Neuronal stem cell (in vitro differentiated cells): ENCODE measurements around the gene GNB4.

Experiments used
- DNase-seq: peaks from one replicate; pipeline ENCODE4 v3.0.0-alpha.2; 2013; ENCODE audit warnings: low spot score
- H2AFZ ChIP-seq: one replicate; pipeline ENCODE4 v1.6.1; 2013; ENCODE audit warnings: mild to moderate bottlenecking, low read length, inconsistent platforms
- H2AK5ac ChIP-seq: 2 replicates; pipeline ENCODE4 v1.6.1; 2013; ENCODE audit warnings: low read depth, mild to moderate bottlenecking, inconsistent platforms, low read length, moderate library complexity, mixed read lengths
- H2BK120ac ChIP-seq: 2 replicates; pipeline ENCODE4 v1.6.1; 2013; ENCODE audit warnings: low read depth, mild to moderate bottlenecking, inconsistent platforms, low read length, moderate library complexity, mixed read lengths
- H2BK12ac ChIP-seq: one replicate; pipeline ENCODE4 v1.6.1; 2013; ENCODE audit warnings: low read length, inconsistent platforms
- H2BK15ac ChIP-seq: 2 replicates; pipeline ENCODE4 v1.6.1; 2013; ENCODE audit warnings: mild to moderate bottlenecking, low read length, inconsistent platforms, mixed read lengths
- H2BK5ac ChIP-seq: one replicate; pipeline ENCODE4 v1.6.1; 2013; ENCODE audit warnings: inconsistent platforms, mild to moderate bottlenecking, low read length, moderate library complexity
- H3K14ac ChIP-seq: one replicate; pipeline ENCODE4 v1.6.1; 2013; ENCODE audit warnings: low read length, inconsistent platforms
- H3K18ac ChIP-seq: 2 replicates; pipeline ENCODE4 v1.6.1; 2013; ENCODE audit warnings: low read length, inconsistent platforms
- H3K23ac ChIP-seq: 2 replicates; pipeline ENCODE4 v1.6.1; 2013; ENCODE audit warnings: low read depth, mild to moderate bottlenecking, mixed read lengths, low read length, inconsistent platforms; ENCODE audit not compliant: poor library complexity
- H3K27ac ChIP-seq: replicated peaks from 3 replicates; pipeline ENCODE4 v1.5.1; 2013; ENCODE audit warnings: low read length, inconsistent platforms
- H3K27me3 ChIP-seq, 3 experiments: 2 replicates each; pipeline ENCODE4 v1.6.1; 2013; ENCODE audit warnings: low read length in 3 of 3, mild to moderate bottlenecking in 2 of 3, inconsistent platforms in 1 of 3, low read depth in 1 of 3, mixed read lengths in 1 of 3, moderate library complexity in 1 of 3; ENCODE audit not compliant: control insufficient read depth in 3 of 3, insufficient read depth in 3 of 3
- H3K36me3 ChIP-seq, 2 donors: replicated peaks in 1 of 2; 2 replicates each; pipeline ENCODE4 v1.6.1; 2013; ENCODE audit warnings: low read length in 2 of 2; ENCODE audit not compliant: control insufficient read depth in 2 of 2, insufficient read depth in 2 of 2
- H3K4ac ChIP-seq: 2 replicates; pipeline ENCODE4 v1.6.1; 2013; ENCODE audit warnings: inconsistent platforms, mild to moderate bottlenecking, low read length, moderate library complexity
- H3K4me1 ChIP-seq, 2 donors: 1 replicate in 1 of 2; 2 replicates in 1 of 2; pipeline ENCODE4 v1.6.1; 2013; ENCODE audit warnings: low read length in 2 of 2, low read depth in 1 of 2; ENCODE audit not compliant: control insufficient read depth in 2 of 2, insufficient read depth in 1 of 2
- H3K4me2 ChIP-seq: one replicate; pipeline ENCODE4 v1.6.1; 2013; ENCODE audit warnings: mild to moderate bottlenecking, low read length, inconsistent platforms; ENCODE audit not compliant: insufficient read depth, poor library complexity, severe bottlenecking
- H3K4me3 ChIP-seq, 2 donors: 2 replicates each; pipeline ENCODE4 v1.5.1; 2013; ENCODE audit warnings: low read length in 2 of 2, mild to moderate bottlenecking in 2 of 2, inconsistent platforms in 1 of 2, moderate library complexity in 1 of 2
- H3K79me1 ChIP-seq: one replicate; pipeline ENCODE4 v1.6.1; 2013; ENCODE audit warnings: low read depth, mild to moderate bottlenecking, inconsistent platforms, low read length, moderate library complexity
- H3K9ac ChIP-seq: one replicate; pipeline ENCODE4 v1.6.1; 2013; ENCODE audit warnings: mild to moderate bottlenecking, low read depth, low read length, inconsistent platforms; ENCODE audit not compliant: poor library complexity
- H3K9me3 ChIP-seq, 2 donors: replicated peaks in 1 of 2; 2 replicates each; pipeline versions ENCODE3 to v1.6.1; 2013; ENCODE audit warnings: low read length in 2 of 2, mild to moderate bottlenecking in 2 of 2, inconsistent platforms in 1 of 2, low read depth in 1 of 2, mixed read lengths in 1 of 2, moderate library complexity in 1 of 2; ENCODE audit not compliant: control insufficient read depth in 2 of 2, insufficient read depth in 1 of 2
- H4K8ac ChIP-seq: one replicate; pipeline ENCODE4 v1.6.1; 2013; ENCODE audit warnings: low read depth, mild to moderate bottlenecking, inconsistent platforms, low read length, moderate library complexity
- H4K91ac ChIP-seq: one replicate; pipeline ENCODE4 v1.6.1; 2013; ENCODE audit warnings: low read length, low read depth, mild to moderate bottlenecking, inconsistent platforms; ENCODE audit not compliant: poor library complexity
- WGBS, 2 donors: extraction: QIAGEN DNeasy Blood & Tissue Kit; methylation state at CpG; one replicate each; pipeline ENCODE4 v1.1.7; 2013; ENCODE audit warnings: missing lambda C conversion rate in 2 of 2, mixed read lengths in 1 of 2; ENCODE audit not compliant: insufficient read length in 2 of 2, insufficient replicate concordance in 1 of 2; ENCODE audit errors: extremely low coverage in 2 of 2; 5-methylcytosine and 5-hydroxymethylcytosine counted together

GNB4 gene

GRCh38 chr3:179455954-179456353 is 4.7 kb upstream of the GNB4 start:
- H3K23ac ChIP-seq, result no peak overlapping the region
- no peak overlapping the region for H4K91ac ChIP-seq
- H3K79me1 ChIP-seq, result no peaks in the 10 kb centered on the region
- no peak overlapping the region for H2BK5ac ChIP-seq
- H3K27ac ChIP-seq, result no peak overlapping the region
- no peak overlapping the region for H3K4me3 ChIP-seq
- no peak overlapping the region for H3K9ac ChIP-seq
- no peak overlapping the region for H2AK5ac ChIP-seq
- no peak for DNase-seq
- no peak overlapping the region for H2BK12ac ChIP-seq
- H3K18ac ChIP-seq, result no peak overlapping the region
- no peaks in the 10 kb centered on the region for H3K9me3 ChIP-seq
- H3K4me1 ChIP-seq, result peaks cover 3 to 9% of the 10 kb centered on the region in 2 donors
- H3K14ac ChIP-seq, result no peak overlapping the region
- WGBS, 2 donors, result no CpG with 5 or more reads among the region's 6 CpGs
- H3K27me3 ChIP-seq, result peaks cover 0 to under 1% (median 0%) of the 10 kb centered on the region in 3 experiments
- no peak overlapping the region for H4K8ac ChIP-seq
- no peak overlapping the region for H2AFZ ChIP-seq
- no peak overlapping the region for H3K4ac ChIP-seq
- no peaks in the 10 kb centered on the region for H3K36me3 ChIP-seq
- H3K4me2 ChIP-seq, result no peak overlapping the region
- no peak overlapping the region for H2BK15ac ChIP-seq
- no peak overlapping the region for H2BK120ac ChIP-seq

GRCh38 chr3:179454887-179455286 is 3.6 kb upstream of the GNB4 start:
- H2BK5ac ChIP-seq, result no peak overlapping the region
- no peak overlapping the region for H2BK120ac ChIP-seq
- no peak overlapping the region for H2AFZ ChIP-seq
- H3K4me2 ChIP-seq, result no peak overlapping the region
- no peaks in the 10 kb centered on the region for H3K79me1 ChIP-seq
- H3K4me3 ChIP-seq, result no peak overlapping the region
- H3K14ac ChIP-seq, result no peak overlapping the region
- H3K4ac ChIP-seq, result no peak overlapping the region
- H3K23ac ChIP-seq, result no peak overlapping the region
- WGBS, 2 donors, result no CpG with 5 or more reads among the region's 1 CpG
- H3K36me3 ChIP-seq, result no peaks in the 10 kb centered on the region
- H3K4me1 ChIP-seq, result peaks cover 3 to 9% of the 10 kb centered on the region in 2 donors
- H4K8ac ChIP-seq, result no peak overlapping the region
- no peak overlapping the region for H3K9ac ChIP-seq
- H2BK15ac ChIP-seq, result no peak overlapping the region
- H3K27me3 ChIP-seq, result peaks cover 0 to 3% (median 0%) of the 10 kb centered on the region in 3 experiments
- H2BK12ac ChIP-seq, result no peak overlapping the region
- H3K18ac ChIP-seq, result no peak overlapping the region
- H3K27ac ChIP-seq, result no peak overlapping the region
- DNase-seq, result no peak
- H3K9me3 ChIP-seq, result no peaks in the 10 kb centered on the region
- no peak overlapping the region for H2AK5ac ChIP-seq
- H4K91ac ChIP-seq, result no peak overlapping the region

DNA sequence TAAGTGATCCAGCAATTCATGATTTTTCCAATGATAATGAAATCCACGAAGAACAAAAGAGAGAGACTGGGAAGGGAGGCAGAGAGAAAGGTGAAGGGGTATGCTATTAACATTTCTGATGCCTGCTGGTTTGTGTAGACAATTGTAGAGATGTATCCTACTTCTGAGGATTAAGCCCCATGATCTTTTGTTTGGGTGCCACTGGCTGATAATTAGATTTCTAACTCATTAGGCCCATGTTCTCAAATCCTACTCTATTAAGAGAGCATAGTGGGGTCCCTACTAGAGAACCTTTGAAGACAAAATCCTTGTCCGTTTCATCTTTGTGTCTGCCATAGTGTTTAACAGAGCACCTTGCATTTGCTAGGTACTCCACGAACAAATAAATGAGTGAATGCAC is 2.7 kb upstream of the GNB4 start:
- H4K8ac ChIP-seq, result no peak overlapping the region
- WGBS, 2 donors, result no CpG with 5 or more reads among the region's 3 CpGs
- H2BK12ac ChIP-seq, result no peak overlapping the region
- H2BK15ac ChIP-seq, result no peak overlapping the region
- no peaks in the 10 kb centered on the region for H3K9me3 ChIP-seq
- no peak overlapping the region for H4K91ac ChIP-seq
- no peak overlapping the region for H2AK5ac ChIP-seq
- peaks cover 3 to 9% of the 10 kb centered on the region in 2 donors for H3K4me1 ChIP-seq
- H2AFZ ChIP-seq, result no peak overlapping the region
- H3K36me3 ChIP-seq, result no peaks in the 10 kb centered on the region
- H2BK5ac ChIP-seq, result no peak overlapping the region
- no peak overlapping the region for H3K23ac ChIP-seq
- H3K14ac ChIP-seq, result no peak overlapping the region
- H3K79me1 ChIP-seq, result no peaks in the 10 kb centered on the region
- no peak for DNase-seq
- no peak overlapping the region for H2BK120ac ChIP-seq
- no peak overlapping the region for H3K4me3 ChIP-seq
- H3K27ac ChIP-seq, result no peak overlapping the region
- peaks cover 0 to 3% (median 0%) of the 10 kb centered on the region in 3 experiments for H3K27me3 ChIP-seq
- no peak overlapping the region for H3K18ac ChIP-seq
- no peak overlapping the region for H3K4me2 ChIP-seq
- H3K9ac ChIP-seq, result no peak overlapping the region
- H3K4ac ChIP-seq, result no peak overlapping the region

DNA sequence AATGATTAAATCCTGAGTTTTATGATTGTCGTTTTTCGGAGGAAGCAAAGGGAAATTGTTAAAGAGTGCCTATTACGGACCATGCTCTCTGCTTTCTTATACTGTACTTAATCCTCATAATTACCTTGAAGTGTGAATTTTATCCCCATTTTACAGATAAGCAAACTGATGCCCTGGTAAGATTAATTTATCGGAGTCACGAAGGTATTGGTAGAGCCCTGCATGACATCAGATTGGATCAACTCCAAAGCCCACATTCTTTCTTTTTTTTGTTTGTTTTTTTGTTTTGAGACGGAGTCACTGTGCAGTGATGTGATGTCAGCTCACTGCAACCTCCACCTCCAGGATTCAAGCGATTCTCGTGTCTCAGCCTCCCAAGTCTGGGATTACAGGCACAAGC is 1.6 kb upstream of the GNB4 start:
- Histone ChIP-seq H3K27me3 (peaks cover 0 to 3% (median 0%) of the 10 kb centered on the region in 3 experiments), H4K91ac (no peak overlapping the region), H3K79me1 (no peaks in the 10 kb centered on the region), H4K8ac (no peak overlapping the region), H3K27ac (no peak overlapping the region), H3K4me3 (no peak overlapping the region), H3K4ac (no peak overlapping the region), H3K9me3 (no peaks in the 10 kb centered on the region), H2BK15ac (no peak overlapping the region), H2AFZ (peak overlapping the region; percentile 90), H3K4me2 (no peak overlapping the region), H2BK120ac (no peak overlapping the region), H3K18ac (no peak overlapping the region), H3K36me3 (peaks cover 0 to under 1% of the 10 kb centered on the region in 2 donors), H3K9ac (no peak overlapping the region), H3K23ac (no peak overlapping the region), H3K14ac (no peak overlapping the region), H2BK12ac (no peak overlapping the region), H2BK5ac (no peak overlapping the region), H3K4me1 (peaks cover 3 to 9% of the 10 kb centered on the region in 2 donors), H2AK5ac (no peak overlapping the region)
- no CpG with 5 or more reads among the region's 8 CpGs for WGBS, 2 donors
- no peak for DNase-seq
